Measurements from ENCODE around the gene SCN4B. TPM values are rescaled to one million over a fixed set of nuclear protein-coding genes. Genes with fewer than 3 reads are reported as not detected.

SCN4B gene
- total RNA-seq, 2 donors from 2014 or later = 0.33 to 1.6 TPM

DNA sequence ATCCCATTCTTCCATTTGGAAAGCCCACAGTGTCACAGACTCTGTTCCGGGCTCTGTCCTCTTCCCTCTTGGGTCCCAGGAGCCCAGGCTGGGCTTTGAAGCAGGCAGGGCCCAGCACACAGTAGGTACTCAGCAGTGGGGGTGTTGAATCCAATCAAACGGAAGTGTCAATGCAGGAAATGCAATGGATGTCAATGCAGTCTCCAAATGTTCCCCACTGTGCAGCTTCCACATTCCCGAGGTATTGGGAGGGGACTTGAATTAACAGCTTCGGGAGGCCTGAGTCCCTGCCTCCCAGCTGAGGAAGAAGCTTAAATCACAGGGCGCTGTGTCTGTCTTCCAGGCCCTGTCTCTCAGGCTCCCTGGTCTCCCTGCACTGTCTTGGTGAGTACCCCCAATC, 44.1 kb downstream of the SCN4B start:
- ATAC-seq = no peak
- no peak for TF ChIP-seq POLR2A (IDR thresholded peaks at IDR 0.05)
- TF ChIP-seq, protein P1, sequence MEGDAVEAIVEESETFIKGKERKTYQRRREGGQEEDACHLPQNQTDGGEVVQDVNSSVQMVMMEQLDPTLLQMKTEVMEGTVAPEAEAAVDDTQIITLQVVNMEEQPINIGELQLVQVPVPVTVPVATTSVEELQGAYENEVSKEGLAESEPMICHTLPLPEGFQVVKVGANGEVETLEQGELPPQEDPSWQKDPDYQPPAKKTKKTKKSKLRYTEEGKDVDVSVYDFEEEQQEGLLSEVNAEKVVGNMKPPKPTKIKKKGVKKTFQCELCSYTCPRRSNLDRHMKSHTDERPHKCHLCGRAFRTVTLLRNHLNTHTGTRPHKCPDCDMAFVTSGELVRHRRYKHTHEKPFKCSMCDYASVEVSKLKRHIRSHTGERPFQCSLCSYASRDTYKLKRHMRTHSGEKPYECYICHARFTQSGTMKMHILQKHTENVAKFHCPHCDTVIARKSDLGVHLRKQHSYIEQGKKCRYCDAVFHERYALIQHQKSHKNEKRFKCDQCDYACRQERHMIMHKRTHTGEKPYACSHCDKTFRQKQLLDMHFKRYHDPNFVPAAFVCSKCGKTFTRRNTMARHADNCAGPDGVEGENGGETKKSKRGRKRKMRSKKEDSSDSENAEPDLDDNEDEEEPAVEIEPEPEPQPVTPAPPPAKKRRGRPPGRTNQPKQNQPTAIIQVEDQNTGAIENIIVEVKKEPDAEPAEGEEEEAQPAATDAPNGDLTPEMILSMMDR (IDR thresholded peaks at IDR 0.05) = no peak
- Histone ChIP-seq H3K27me3 (no peaks in the 10 kb centered on the region), H3K36me3 (replicated peaks in 1 of 2; ENCODE audit: insufficient read depth in 1 of 2, low read depth in 2 of 2) (no peaks in the 10 kb centered on the region), H3K4me3 (no peak overlapping the region), H3K4me1 (no peaks in the 10 kb centered on the region), H3K27ac (no peak overlapping the region), H3K9me3 (no peaks in the 10 kb centered on the region)
- DNase-seq = no peak
- 64 to 80% methylated on average over 4 to 5 of the region's 5 CpGs for WGBS, 2 donors
- intact Hi-C loops (cut with DNase I) = no loop called here

DNA sequence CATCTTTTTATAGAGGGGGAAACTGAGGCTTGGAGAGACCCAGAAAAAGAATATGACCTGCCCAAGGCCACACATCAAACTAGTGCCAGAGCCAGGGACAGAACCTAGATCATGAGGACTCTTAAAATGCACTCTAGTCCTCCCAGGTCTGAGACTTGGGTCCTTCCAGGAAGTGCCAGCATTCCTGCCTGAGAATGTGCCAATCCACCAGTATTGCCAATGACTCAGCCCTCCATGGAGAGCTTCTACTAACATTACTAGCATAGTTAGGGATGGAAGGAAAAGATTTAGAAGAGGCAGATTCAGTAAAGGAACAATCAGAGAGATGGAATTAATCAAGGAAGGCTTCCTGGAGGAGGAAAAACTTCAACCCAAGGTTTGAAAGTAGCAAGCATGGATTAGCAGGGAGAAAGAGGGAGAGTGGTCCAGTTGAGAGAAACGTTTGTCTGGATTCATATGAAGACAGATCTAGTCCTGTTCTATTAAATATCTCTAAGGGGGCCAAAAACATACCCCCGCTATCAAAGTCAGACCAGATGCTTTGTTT, 45.8 kb downstream of the SCN4B start:
- DNase-seq (no peak), ATAC-seq (no peak)
- intact Hi-C loops (cut with DNase I) = no loop called here
- Histone ChIP-seq H3K27me3 (no peaks in the 10 kb centered on the region), H3K27ac (no peak overlapping the region), H3K36me3 (replicated peaks in 1 of 2; ENCODE audit: insufficient read depth in 1 of 2, low read depth in 2 of 2) (no peaks in the 10 kb centered on the region), H3K4me3 (no peak overlapping the region), H3K9me3 (no peaks in the 10 kb centered on the region), H3K4me1 (no peaks in the 10 kb centered on the region)
- 47 to 66% methylated on average over 2 of the region's 2 CpGs for WGBS, 2 donors
- TF ChIP-seq POLR2A (IDR thresholded peaks at IDR 0.05) = no peak
- TF ChIP-seq, protein P1 (IDR thresholded peaks at IDR 0.05) = no peak

DNA sequence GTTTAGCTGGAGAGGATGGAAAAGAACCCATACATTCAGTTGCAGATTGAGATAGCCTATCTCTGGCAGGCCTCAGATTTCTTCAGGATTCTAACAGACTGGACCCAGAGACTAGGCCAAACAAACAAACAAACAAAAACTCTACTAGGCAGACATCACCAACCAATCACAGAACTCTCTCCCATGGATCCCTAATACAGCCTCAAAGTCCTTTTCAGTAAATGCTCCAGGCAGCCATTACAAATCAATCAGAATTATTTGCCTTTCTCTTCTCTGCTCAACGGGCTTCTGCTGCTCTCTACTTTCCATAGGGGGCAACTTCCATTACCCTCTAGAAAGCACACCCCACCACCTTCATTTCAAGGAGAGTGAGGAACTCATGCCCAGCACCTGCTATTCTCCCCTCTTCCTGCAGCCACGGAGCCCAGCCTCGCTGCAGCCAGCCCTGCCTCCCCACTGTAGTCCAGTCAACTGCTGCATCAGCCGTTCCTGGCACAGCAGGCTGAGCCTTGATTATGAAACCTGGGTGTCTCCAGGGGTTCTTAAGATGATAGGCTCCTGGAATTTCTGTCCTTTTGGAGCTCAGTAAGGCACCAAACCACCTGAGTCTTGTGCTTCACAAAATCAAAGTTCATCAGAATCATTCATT, 46.8 kb downstream of the SCN4B start:
- no peak for TF ChIP-seq POLR2A (IDR thresholded peaks at IDR 0.05)
- TF ChIP-seq, protein P1 (IDR thresholded peaks at IDR 0.05) = no peak
- Histone ChIP-seq H3K27ac (no peak overlapping the region), H3K9me3 (no peaks in the 10 kb centered on the region), H3K4me3 (no peak overlapping the region), H3K4me1 (no peaks in the 10 kb centered on the region), H3K36me3 (replicated peaks in 1 of 2; ENCODE audit: insufficient read depth in 1 of 2, low read depth in 2 of 2) (no peaks in the 10 kb centered on the region), H3K27me3 (no peaks in the 10 kb centered on the region)
- intact Hi-C loops (cut with DNase I) = no loop called here
- 58 to 69% methylated on average over 3 to 4 of the region's 4 CpGs for WGBS, 2 donors
- ATAC-seq (no peak), DNase-seq (no peak)

DNA sequence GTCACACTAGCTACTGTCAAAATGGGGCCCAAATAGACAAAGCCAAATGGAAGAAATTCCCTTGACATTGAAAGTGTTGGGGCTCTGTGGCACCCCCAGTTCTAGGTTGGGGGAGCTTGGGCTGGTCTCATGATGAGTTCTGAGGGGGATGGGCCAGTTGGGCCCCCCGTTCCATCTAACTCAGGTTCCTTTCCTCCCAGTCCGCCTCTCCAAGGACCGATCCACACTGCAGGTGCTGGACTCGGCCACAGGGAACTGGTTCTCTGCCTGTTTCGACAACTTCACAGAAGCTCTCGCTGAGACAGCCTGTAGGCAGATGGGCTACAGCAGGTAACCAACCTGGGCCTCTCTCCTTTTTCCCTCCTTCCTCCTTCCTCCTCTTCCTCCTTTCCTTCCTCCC, 48.1 kb downstream of the SCN4B start:
- no peak for ATAC-seq
- Histone ChIP-seq H3K27ac (no peak overlapping the region), H3K36me3 (replicated peaks in 1 of 2; ENCODE audit: insufficient read depth in 1 of 2, low read depth in 2 of 2) (no peaks in the 10 kb centered on the region), H3K27me3 (no peaks in the 10 kb centered on the region), H3K4me3 (no peak overlapping the region), H3K4me1 (no peaks in the 10 kb centered on the region), H3K9me3 (no peaks in the 10 kb centered on the region)
- intact Hi-C loops (cut with DNase I) = no loop called here
- 91 to 94% methylated on average over 5 to 6 of the region's 6 CpGs for WGBS, 2 donors
- no peak for DNase-seq
- no peak for TF ChIP-seq POLR2A (IDR thresholded peaks at IDR 0.05)
- TF ChIP-seq, protein P1 (IDR thresholded peaks at IDR 0.05) = no peak

DNA sequence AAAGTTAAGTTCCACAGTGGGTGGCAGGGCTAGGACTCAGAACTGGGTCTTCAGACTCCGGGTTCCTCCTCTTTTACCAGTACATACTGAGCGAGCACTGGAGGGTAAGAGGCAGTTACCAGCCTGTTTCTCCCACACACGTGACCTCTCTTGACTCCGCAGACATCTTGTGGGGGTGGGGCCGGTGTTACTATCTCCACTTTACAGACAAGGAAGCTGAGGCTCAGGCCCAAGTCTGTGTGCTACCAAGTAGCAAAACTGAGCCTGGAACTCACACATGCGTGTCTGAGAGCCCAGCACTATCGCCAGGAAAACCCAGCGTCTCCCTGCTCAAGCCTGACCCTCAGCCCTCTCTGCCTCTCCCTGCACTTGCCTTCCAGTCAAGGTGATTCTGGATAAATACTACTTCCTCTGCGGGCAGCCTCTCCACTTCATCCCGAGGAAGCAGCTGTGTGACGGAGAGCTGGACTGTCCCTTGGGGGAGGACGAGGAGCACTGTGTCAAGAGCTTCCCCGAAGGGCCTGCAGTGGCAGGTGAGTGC, 49.8 kb downstream of the SCN4B start:
- Histone ChIP-seq H3K9me3 (no peaks in the 10 kb centered on the region), H3K27ac (no peak overlapping the region), H3K4me3 (no peak overlapping the region), H3K27me3 (no peaks in the 10 kb centered on the region), H3K36me3 (replicated peaks in 1 of 2; ENCODE audit: insufficient read depth in 1 of 2, low read depth in 2 of 2) (no peaks in the 10 kb centered on the region), H3K4me1 (no peaks in the 10 kb centered on the region)
- no peak for ATAC-seq
- no peak for TF ChIP-seq POLR2A (IDR thresholded peaks at IDR 0.05)
- TF ChIP-seq, protein P1 (IDR thresholded peaks at IDR 0.05) = no peak
- intact Hi-C loops (cut with DNase I) = no loop called here
- DNase-seq = no peak
- 73 to 82% methylated on average over 13 of the region's 13 CpGs for WGBS, 2 donors
